SU-DHL-6 (cell line): ENCODE results near the gene FAM229A.
A peak's percentile ranks its signal among the peaks of the same experiment; 100 is the strongest.

ENCODE experiments used
- H2AFZ ChIP-seq: fragments of 200-600 bp; sonication (generic); 2 replicates; pipeline ENCODE4 v1.6.1; 2014; ENCODE audit warnings: low read depth, mild to moderate bottlenecking, moderate library complexity, mixed read lengths, antibody characterized with exemption, low read length; ENCODE audit not compliant: severe bottlenecking
- H3F3A ChIP-seq: fragments of 200-600 bp; shearing (Covaris generic); 2 replicates; pipeline ENCODE4 v1.6.0; 2016; ENCODE audit warnings: antibody characterized with exemption, mild to moderate bottlenecking; ENCODE audit not compliant: insufficient read depth
- H3K27ac ChIP-seq: fragments of 200-600 bp; sonication (generic); 2 replicates; pipeline ENCODE4 v1.5.1; 2016; ENCODE audit warnings: low read depth, mild to moderate bottlenecking, low read length, moderate library complexity, mixed read lengths
- H3K27me3 ChIP-seq: fragments of 200-600 bp; sonication (generic), shearing (Covaris generic); 2 replicates; pipeline ENCODE4 v1.6.0; 2014; ENCODE audit warnings: mild to moderate bottlenecking, low read length
- H3K36me3 ChIP-seq: fragments of 200-600 bp; sonication (generic); 2 replicates; pipeline ENCODE4 v1.6.1; 2014; ENCODE audit warnings: mild to moderate bottlenecking, low read length, mixed read lengths
- H3K4me2 ChIP-seq: fragments of 300-600, 200-600 bp; shearing (Covaris generic), sonication (generic); 2 replicates; pipeline ENCODE4 v1.6.0; 2014; ENCODE audit warnings: low read length, low read depth, mild to moderate bottlenecking; ENCODE audit not compliant: poor library complexity, severe bottlenecking
- H3K4me3 ChIP-seq: fragments of 200-600 bp; sonication (generic); 2 replicates; pipeline ENCODE4 v1.5.1; 2014; ENCODE audit warnings: antibody characterized with exemption, low read length, mild to moderate bottlenecking, mixed read lengths; ENCODE audit not compliant: insufficient read depth, poor library complexity, severe bottlenecking
- H3K79me2 ChIP-seq: fragments of 200-600 bp; sonication (generic); 2 replicates; pipeline ENCODE4 v1.6.1; 2014; ENCODE audit warnings: mild to moderate bottlenecking, low read length, moderate library complexity; ENCODE audit not compliant: insufficient read depth
- H3K9ac ChIP-seq: fragments of 200-600 bp; sonication (generic); 2 replicates; pipeline ENCODE4 v1.7.0; 2014; ENCODE audit warnings: mild to moderate bottlenecking, low read length
- H3K9me2 ChIP-seq: fragments of 200-600 bp; sonication (generic); replicated peaks from 2 replicates; pipeline ENCODE4 v1.6.1; 2014; ENCODE audit warnings: low read length; ENCODE audit not compliant: insufficient read depth
- H3K9me3 ChIP-seq: fragments of 200-600 bp; sonication (generic); 2 replicates; pipeline ENCODE4 v1.6.1; 2014; ENCODE audit warnings: low read length, mixed read lengths; ENCODE audit not compliant: insufficient read depth
- H4K20me1 ChIP-seq: fragments of 200-600 bp; sonication (generic); 2 replicates; pipeline ENCODE4 v1.6.1; 2014; ENCODE audit warnings: low read depth, mild to moderate bottlenecking, antibody characterized with exemption, low read length, moderate library complexity, mixed read lengths
- EZH2phosphoT487 ChIP-seq: fragments of 200-600 bp; sonication (generic), shearing (Covaris generic); conservative IDR thresholded peaks from 2 replicates; pipeline ENCODE4 v1.6.1; 2018; ENCODE audit warnings: mild to moderate bottlenecking, antibody characterized with exemption, low read length, moderate library complexity, mixed read lengths
- TF ChIP-seq, protein P1 (sequence below): fragments of 200-600 bp; sonication (generic); IDR thresholded peaks from one replicate; pipeline ENCODE4 v1.5.1; 2017; ENCODE audit warnings: antibody characterized with exemption, mild to moderate bottlenecking, low read length, moderate library complexity; ENCODE audit not compliant: insufficient read depth, poor library complexity, severe bottlenecking

FAM229A gene

DNA sequence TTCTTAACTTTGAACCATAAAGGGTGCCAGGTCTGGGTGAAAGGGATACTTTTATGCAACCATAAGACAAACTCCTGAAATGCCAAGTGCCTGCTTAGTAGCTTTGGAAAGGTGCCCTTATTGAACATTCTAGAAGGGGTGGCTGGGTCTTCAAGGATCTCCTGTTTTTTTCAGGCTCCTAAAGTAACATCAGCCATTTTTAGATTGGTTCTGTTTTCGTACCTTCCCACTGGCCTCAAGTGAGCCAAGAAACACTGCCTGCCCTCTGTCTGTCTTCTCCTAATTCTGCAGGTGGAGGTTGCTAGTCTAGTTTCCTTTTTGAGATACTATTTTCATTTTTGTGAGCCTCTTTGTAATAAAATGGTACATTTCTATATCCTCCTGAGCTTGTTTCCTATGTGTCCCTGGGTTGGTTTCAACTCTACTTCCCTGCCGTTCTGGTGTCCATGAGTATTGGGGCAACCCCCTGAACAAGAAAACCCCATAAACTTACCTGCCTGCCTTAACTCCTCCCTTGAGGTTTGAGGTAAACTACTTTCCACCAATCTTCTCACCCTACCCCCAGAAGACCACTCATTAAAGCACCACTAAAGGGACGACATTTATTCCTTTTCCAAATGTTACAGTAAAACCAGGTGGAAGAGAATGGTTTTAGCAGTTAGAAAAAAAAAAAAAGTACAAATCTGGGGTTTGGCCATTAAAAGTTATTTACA, 28.9 kb downstream of the FAM229A start:
- Histone ChIP-seq H3K9ac (peak overlapping the region; percentile 66), H3K79me2 (peaks cover 10% of the 10 kb centered on the region; the same call in 1 of the 2 replicates), H4K20me1 (no peaks in the 10 kb centered on the region), H3K27me3 (no peaks in the 10 kb centered on the region), H2AFZ (no peak overlapping the region), H3F3A (peaks cover 43% of the 10 kb centered on the region), H3K9me2 (no peaks in the 10 kb centered on the region), H3K4me3 (no peak overlapping the region), H3K36me3 (peaks cover 2% of the 10 kb centered on the region), H3K27ac (peak overlapping the region; percentile 68), H3K4me2 (peak overlapping the region; percentile 62), H3K9me3 (no peaks in the 10 kb centered on the region)
- no peak for TF ChIP-seq EZH2phosphoT487
- TF ChIP-seq, protein P1, sequence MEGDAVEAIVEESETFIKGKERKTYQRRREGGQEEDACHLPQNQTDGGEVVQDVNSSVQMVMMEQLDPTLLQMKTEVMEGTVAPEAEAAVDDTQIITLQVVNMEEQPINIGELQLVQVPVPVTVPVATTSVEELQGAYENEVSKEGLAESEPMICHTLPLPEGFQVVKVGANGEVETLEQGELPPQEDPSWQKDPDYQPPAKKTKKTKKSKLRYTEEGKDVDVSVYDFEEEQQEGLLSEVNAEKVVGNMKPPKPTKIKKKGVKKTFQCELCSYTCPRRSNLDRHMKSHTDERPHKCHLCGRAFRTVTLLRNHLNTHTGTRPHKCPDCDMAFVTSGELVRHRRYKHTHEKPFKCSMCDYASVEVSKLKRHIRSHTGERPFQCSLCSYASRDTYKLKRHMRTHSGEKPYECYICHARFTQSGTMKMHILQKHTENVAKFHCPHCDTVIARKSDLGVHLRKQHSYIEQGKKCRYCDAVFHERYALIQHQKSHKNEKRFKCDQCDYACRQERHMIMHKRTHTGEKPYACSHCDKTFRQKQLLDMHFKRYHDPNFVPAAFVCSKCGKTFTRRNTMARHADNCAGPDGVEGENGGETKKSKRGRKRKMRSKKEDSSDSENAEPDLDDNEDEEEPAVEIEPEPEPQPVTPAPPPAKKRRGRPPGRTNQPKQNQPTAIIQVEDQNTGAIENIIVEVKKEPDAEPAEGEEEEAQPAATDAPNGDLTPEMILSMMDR, result no peak

DNA sequence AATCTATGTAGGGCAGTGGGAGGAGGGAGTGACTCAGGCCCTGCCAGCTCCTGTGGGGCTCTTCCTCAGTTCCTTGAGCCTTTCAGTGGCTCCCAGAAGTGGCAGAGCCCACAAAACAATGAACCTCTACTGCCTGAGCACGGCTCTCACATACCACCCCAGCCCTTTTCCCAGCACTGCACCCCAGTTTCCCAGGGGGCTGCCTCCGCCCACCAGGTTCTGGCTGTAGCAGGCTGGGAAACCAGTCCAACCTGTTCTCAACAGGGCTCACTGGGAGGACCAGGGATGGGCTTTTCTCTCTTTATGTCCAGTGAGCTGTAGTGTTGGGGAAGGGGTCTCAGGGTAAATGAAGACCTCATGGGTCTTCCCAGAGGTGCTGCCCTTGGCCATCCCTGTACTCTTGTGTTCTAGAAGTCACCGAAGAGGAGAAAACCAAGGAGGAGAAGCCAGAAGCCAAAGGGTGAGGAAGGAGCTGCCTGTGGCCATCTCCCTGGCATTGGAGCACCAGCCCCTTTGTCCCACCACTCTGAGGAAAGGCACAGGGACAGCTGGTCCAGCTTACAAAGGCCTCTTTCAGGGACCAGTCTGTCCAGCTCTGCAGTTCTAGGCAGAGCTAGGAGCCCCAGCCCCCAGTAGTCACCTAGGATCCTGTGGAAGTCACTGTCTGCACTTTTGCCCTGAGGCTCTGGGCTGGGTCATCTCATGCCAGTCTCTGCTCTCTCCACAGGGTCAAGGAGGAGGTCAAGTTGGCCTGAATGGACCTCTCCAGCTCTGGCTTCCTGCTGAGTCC, 29.8 kb downstream of the FAM229A start:
- no peaks in the 10 kb centered on the region for H3K27me3 ChIP-seq
- no peak overlapping the region for H2AFZ ChIP-seq
- no peaks in the 10 kb centered on the region for H4K20me1 ChIP-seq
- H3K79me2 ChIP-seq, result peaks cover 10% of the 10 kb centered on the region; the same call in 1 of the 2 replicates
- peaks cover 2% of the 10 kb centered on the region for H3K36me3 ChIP-seq
- no peak overlapping the region for H3K9ac ChIP-seq
- H3K4me2 ChIP-seq, result peak overlapping the region; percentile 62
- no peak overlapping the region for H3K4me3 ChIP-seq
- H3K9me3 ChIP-seq, result no peaks in the 10 kb centered on the region
- peaks cover 43% of the 10 kb centered on the region for H3F3A ChIP-seq
- TF ChIP-seq, protein P1, result no peak
- TF ChIP-seq EZH2phosphoT487, result no peak
- peak overlapping the region; percentile 68 for H3K27ac ChIP-seq
- no peaks in the 10 kb centered on the region for H3K9me2 ChIP-seq

DNA sequence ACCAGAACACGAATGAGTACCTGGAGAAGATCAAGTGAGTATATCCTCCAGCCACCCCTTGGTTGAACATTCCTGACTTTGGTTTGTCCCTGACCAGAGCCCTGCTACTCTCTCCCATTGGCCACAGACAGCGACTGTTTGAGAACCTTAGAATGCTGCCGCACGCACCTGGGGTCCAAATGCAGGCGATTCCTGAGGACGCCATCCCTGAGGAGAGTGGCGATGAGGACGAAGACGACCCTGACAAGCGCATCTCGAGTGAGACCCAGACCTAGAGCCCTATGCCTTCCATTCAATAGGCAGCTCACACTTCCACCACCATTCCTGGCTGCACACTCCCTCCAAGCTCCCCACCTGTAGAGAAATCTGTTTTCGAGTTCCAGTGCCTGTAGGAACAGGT, 30.7 kb downstream of the FAM229A start:
- Histone ChIP-seq H3K9ac (no peak overlapping the region), H3K27ac (peak overlapping the region; percentile 68; the same call in 1 of the 2 replicates), H3K36me3 (peaks cover 2% of the 10 kb centered on the region), H3K4me2 (no peak overlapping the region), H3K9me3 (no peaks in the 10 kb centered on the region), H3K4me3 (no peak overlapping the region), H3F3A (peaks cover 43% of the 10 kb centered on the region), H2AFZ (no peak overlapping the region), H3K79me2 (peaks cover 10% of the 10 kb centered on the region; the same call in 1 of the 2 replicates), H4K20me1 (no peaks in the 10 kb centered on the region), H3K9me2 (no peaks in the 10 kb centered on the region), H3K27me3 (no peaks in the 10 kb centered on the region)
- no peak for TF ChIP-seq EZH2phosphoT487
